ENCODE results near the gene TMEM50A.
"Not testable (repeated sequence)": the region's sequence is repeated elsewhere in the genome, so short reads cannot be mapped to it uniquely, and the experiment has no call there.

The TMEM50A gene

DNA sequence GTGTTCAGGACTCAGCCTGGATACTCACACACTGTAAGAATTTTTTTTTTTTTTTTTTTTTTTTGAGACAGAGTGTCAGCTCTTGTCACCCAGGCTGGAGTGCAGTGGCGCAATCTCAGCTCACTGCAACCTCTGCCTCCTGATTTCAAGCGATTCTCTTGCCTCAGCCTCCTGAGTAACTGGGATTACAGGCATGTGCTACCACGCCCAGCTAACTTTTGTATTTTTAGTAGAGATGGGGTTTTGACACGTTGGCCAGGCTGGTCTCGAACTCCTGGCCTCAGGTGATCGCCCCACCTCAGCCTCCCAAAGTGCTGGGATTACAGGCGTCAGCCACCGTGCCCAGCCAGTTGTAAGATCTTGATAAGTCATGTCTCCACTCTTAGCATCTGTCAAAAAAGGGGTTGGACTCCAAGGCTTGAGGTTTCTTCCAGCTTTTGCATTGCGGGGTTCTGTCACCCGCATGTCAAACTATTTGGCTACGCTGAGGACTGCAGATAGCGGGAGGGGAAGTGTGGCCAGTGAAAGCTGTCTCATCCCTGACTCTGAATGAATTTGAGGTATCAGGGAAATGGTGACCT lies 31.6 kb downstream of the TMEM50A start:
- not testable (repeated sequence) for H3K4me3 ChIP-seq (ENCODE audit: low read length); DNase-seq (ENCODE audit: low read depth, low spot score)

DNA sequence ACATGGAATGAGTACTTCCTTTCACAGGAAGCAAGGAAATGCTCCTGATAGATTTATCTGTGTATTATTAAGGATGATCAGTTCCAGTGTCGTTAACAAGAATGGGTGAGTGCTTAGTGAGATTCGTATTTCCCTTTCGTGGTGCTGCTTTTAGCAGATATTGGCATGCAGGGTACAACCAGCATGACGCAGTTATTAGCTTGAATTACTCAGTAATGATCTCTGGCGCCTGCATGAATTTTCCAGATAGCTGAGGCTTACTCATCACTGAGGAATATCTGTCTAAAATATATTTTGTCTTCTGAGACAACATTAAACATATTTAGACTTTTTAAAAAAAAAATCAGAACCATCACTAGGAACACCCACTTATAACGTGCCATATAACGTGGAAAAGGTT lies 33.6 kb downstream of the TMEM50A start:
- H3K4me3 ChIP-seq (ENCODE audit: low read length); DNase-seq (ENCODE audit: low read depth, low spot score): not testable (repeated sequence)

DNA sequence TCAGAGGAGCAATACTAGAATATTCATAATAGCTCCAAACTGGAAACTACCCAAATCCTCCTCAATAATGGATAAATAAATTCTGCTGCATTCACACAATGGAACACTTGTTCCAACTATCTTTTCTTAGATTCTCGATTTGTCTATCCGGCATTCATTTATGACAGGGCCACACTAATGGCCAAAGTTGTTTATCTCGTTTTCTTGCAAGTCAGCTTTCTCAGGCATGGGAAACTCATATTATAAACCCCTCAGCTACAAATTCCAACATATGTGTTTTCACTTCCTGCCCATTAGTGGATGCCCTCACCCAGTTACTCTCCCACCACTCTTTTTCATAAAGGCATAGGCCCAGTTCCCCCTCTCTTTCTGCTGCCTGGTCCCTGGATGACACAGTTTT lies 40.2 kb downstream of the TMEM50A start:
- not testable (repeated sequence) for DNase-seq (ENCODE audit: low read depth, low spot score); H3K4me3 ChIP-seq (ENCODE audit: low read length)

DNA sequence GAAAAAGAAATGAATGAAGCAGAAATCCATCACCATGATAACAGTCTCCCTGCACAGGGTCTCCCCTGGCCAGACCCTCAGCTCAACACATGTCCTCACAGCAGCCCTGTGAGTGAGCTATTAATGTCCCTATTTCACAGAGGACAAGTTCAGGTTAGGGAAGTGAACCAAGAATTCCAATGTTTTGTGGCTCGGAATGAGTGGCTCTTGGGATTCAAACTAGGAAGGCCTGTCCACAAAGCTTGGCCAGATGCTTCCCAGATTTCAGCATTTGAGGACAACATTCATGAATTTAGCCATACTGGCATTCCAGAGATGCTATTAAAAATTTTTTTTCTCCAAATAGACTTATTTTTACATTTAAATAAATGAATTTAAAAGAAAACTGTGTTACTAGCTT lies 44.4 kb downstream of the TMEM50A start:
- not testable (repeated sequence) for DNase-seq (ENCODE audit: low read depth, low spot score); H3K4me3 ChIP-seq (ENCODE audit: low read length)

DNA sequence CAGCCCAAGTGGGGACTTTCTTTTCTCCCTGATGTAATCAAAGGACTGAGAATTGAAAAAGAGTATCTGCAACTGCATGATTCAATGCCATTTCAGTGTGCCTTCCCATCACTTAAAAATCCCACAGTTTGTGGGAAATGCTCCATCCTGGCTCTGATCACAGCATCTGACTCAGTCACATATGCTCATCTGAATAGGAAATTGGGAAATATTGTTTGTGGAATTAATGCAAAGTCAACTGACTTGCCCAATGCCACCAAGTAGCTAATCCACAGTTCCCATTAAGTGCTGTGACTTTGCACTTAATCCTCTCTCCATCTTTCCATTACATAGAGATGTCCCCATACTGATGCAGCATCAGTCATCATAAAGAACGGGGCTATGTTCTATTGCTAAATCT lies 45.0 kb downstream of the TMEM50A start:
- not testable (repeated sequence) for H3K4me3 ChIP-seq (ENCODE audit: low read length); DNase-seq (ENCODE audit: low read depth, low spot score)

DNA sequence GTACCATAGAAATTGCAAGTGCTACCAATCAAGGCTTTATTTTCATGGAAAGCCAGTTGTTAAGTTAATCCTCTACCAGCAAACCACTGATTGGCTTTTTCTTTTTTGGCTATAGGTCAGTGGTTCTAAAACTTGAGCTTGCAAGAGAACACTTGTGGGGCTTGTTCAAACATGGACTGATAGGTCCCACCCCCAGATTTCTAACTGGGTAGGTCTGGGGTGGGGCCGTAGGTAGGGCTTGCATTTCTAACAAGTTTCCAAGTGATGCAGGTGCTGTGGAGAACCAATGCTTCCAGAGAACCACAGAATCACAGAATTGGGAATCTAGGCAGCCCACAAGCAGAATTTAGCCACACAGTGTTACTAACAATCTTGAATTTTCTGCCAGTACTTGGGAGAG lies 45.7 kb downstream of the TMEM50A start:
- not testable (repeated sequence) for DNase-seq (ENCODE audit: low read depth, low spot score); H3K4me3 ChIP-seq (ENCODE audit: low read length)

DNA sequence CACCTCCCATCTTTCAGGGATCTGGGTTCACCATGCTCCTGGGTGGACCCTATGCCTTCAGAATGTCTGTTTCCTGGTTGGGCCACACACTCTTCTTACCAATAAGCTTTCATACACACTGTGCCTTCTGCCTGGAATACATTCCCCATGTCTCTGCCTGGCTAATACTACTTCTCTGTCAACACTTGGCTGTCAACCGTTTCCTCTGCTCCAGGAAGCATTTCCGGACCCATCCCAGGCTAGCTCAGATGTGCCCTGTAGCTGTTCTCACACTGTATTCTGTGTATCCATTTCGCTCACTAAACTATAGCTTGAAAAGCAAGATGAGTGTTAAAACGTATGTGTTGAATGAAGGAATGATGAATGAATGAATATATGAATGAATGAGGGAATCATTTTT lies 49.0 kb downstream of the TMEM50A start:
- not testable (repeated sequence) for H3K4me3 ChIP-seq (ENCODE audit: low read length); DNase-seq (ENCODE audit: low read depth, low spot score)

DNA sequence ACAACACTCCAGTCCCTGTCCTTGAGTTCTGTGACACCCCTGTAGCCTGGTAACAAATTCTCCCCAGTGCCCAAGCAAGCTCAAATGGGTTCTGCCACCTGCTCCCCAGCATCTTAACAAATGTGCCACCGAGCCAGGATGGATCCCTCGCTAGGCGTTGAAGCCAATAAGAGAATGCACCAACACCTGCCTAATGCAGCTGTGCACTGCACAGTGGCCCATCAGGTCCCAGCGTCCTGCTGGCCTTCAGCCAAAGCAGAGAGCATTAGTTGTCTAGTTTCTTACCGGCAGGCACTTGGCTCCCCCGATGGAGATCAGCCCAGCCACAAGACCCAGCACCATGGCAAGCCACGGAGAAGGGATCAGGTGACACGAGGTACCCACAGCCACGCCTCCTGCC lies 50.6 kb downstream of the TMEM50A start:
- not testable (repeated sequence) for DNase-seq (ENCODE audit: low read depth, low spot score); H3K4me3 ChIP-seq (ENCODE audit: low read length)

DNA sequence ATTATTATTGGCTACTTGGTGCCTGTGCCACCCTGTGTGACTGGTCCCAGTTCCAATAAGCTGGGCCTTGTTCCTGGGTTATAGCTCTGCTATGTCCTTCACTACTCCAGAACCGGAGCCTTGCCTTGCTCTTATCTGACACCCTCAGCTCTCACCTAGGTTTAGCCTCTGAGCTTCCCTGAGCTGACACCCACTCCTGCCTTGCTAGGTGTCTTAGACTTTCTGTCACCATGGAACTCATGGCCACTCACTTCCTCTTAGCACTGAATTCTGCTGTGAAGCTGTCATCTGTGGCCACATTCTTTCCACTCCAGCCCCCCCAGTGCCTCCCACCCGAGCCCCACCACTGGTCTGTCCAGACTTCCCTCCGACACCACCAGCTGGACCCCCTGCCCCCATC lies 51.6 kb downstream of the TMEM50A start:
- H3K4me3 ChIP-seq (ENCODE audit: low read length); DNase-seq (ENCODE audit: low read depth, low spot score): not testable (repeated sequence)

DNA sequence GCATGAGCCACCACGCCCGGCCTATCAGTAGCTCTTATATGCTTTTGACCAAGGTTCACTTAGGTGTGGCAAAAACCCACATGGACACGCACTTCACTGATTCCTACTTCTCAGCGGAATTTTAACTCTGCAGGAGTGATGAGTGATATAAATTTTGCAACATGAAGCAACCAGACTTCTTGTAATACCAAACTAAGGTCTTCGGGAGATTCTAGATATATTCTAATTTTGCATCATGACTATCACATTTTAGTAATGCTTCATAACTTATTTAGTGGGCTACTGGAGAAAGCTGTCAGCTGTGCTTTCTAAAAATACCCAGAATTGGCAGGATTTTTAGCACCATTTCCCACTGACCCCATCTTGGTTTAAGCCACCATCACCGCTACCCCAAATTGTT lies 54.7 kb downstream of the TMEM50A start:
- no peak for DNase-seq (ENCODE audit: low read depth, low spot score)

DNA sequence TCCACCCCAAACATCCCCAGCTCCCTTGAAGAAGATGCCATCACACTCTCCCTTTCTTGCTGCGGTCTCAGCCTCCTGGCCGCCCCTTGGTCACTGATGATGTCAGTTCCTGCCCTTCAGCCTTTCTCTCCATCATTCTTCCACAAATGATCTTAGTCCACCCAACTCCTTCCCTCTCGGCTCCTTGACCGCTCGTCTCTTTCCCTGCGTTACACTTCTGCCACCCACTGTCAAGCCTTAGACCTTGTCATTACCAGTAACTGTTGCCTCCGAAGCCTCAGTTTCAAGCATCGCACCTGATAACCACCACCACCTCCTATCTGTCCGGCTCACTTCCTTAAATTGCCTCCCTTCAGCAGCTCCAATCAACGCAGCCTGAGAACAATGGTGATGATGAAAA lies 59.4 kb downstream of the TMEM50A start:
- not testable (repeated sequence) for H3K4me3 ChIP-seq (ENCODE audit: low read length); DNase-seq (ENCODE audit: low read depth, low spot score)

More for the DNA sequence above, 54.7 kb downstream of the TMEM50A start:
- H3K4me3 ChIP-seq (ENCODE audit: low read length), result no peak overlapping the region

DNA sequence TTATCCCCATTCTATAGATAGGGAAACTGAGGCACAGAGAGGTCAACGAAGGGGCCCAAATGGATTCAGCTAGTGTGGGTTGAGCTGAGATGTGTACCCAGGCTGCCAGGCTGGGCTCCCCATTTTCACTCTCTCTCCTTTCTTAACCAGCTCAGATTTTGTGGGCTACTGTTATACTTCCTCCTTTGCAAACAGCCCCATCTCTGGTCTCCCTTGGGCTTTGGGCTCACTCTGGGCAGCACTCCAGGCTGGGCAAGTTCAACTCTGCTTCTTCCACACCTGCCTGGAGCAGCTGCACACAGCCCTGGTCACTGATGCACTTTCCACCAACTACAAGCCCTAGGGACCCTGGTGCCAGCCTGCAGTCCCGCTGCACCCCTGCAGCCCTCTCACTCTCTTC lies 59.9 kb downstream of the TMEM50A start:
- DNase-seq (ENCODE audit: low read depth, low spot score); H3K4me3 ChIP-seq (ENCODE audit: low read length): not testable (repeated sequence)

DNA sequence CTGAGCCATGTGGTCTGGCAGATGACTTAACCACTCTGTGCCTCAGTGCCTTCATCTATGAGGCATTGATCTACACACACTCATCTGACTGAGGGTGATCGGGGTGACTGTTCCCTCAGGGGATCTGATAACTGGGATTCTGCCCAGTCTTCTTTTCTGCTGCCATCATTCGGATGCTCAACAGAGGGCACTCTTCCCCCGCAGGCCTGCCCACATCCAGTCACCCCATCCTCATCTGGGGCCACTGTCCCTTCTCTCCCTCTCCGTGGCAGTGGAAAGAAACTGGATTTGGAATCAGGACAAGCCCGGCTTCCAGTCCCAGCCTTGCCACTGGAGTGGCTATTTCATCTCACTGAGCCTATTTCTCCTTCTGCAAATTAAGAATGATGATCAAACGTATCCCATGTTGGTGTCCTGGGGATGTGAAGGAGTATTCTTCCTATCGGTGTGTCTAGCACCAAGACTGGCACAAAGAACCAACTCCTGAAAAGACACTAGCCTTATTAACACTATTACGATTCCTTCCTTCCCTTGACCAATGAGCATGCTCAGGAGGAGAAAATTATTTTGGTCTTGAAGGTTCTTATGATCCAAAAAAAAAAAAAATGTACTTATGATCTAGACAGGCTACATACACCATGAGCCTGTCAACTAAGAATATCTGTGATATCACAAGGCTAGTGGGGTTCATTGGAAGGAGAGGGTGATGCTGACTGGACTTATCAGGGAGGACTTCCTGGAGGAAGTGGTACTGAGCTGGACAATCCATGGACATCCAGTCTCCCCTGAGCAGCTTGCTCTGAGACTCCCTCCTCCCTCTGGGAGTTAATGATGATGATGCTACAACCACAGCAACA lies 65.0 kb downstream of the TMEM50A start:
- not testable (repeated sequence) for H3K4me3 ChIP-seq (ENCODE audit: low read length); DNase-seq (ENCODE audit: low read depth, low spot score)

DNA sequence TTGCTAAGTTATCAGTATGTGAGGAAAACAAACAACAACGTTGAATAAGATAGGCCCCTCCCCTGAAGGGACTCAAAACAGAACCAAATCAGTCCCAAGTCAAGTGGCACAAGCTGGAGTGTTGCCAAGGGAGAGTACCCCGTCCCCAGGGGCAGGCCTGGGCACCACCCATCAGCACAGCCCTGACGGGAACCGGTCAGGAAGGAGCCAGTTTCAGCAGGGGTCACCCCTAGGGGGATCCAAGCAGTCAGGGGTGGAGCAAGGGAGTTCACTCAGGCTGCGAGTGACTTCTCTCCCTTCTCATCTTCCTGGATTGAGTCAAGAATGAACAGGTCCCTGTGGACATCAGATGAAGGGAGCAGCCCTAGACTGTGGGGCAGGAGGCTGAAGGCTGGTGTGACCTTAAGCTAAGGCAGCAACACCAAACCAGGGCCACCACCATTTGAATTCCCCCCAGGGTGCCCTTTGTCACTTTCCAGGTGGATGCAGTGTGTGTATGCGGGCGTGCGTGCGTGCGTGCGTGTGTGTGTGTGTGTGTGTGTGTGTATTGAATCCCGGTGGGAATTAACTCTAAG lies 67.7 kb downstream of the TMEM50A start:
- not testable (repeated sequence) for H3K4me3 ChIP-seq (ENCODE audit: low read length); DNase-seq (ENCODE audit: low read depth, low spot score)

DNA sequence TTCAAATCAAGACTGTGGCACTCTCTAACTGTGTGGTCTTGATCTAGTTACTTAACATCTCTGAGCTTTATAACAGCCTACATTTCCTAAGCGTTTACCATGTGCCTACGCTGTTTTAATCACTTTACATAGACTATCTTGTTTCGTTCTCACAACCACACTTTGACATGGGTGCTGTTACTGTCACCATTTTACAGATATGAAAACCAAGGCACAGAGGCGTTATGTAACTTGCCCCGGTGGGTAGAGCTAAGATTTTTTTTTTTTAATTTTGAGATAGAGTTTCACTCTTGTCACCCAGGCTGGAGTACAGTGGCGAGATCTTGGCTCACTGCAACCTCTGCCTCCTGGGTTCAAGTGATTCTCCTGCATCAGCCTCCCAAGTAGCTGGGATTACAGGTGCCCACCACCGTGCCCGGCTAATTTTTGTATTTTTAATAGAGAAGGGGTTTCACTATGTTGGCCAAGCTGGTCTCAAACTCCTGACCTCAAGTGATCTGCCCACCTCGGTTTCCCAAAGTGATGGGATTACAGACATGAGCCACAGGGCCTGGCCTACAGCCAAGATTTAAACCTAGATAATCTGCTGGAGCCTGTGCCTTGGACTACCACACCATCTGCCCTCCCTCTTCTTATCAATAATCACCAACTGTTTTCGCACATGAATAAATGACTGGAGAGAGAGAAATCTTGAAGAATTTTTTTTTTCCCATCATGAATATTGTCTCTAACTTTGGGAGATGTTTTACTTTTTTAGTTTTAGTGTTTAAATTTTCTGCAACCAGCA lies 71.7 kb downstream of the TMEM50A start:
- not testable (repeated sequence) for DNase-seq (ENCODE audit: low read depth, low spot score); H3K4me3 ChIP-seq (ENCODE audit: low read length)

Data from Jurkat, Clone E6-1 (cell line).